Testis (tissue), 3 donors: ENCODE measurements around the gene TMEM182. TPM values are rescaled to one million over a fixed set of nuclear protein-coding genes. Genes with fewer than 3 reads are reported as not detected.

Experiments used
- DNase-seq: peaks from one replicate; pipeline ENCODE4 v3.0.0-alpha.2; 2019
- H3K27ac ChIP-seq, 2 donors: fragments of 200-600 bp; sonication (generic); one replicate each; pipeline ENCODE4 v1.5.1; 2019
- H3K27me3 ChIP-seq: fragments of 200-600 bp; sonication (generic); one replicate; pipeline ENCODE4 v1.5.1; 2019
- H3K36me3 ChIP-seq: fragments of 200-600 bp; sonication (generic); one replicate; pipeline ENCODE4 v1.5.1; 2017; ENCODE audit warnings: low read depth; ENCODE audit errors: missing control alignments
- H3K4me1 ChIP-seq: fragments of 200-600 bp; sonication (generic); one replicate; pipeline ENCODE4 v1.5.1; 2019
- H3K4me3 ChIP-seq, 2 donors: fragments of 200-600 bp; sonication (generic); one replicate each; pipeline ENCODE4 v1.5.1; 2017 to 2019
- H3K9me3 ChIP-seq: fragments of 200-600 bp; sonication (generic); one replicate; pipeline ENCODE4 v1.5.1; 2017
- CTCF ChIP-seq, 3 experiments: fragments of 450-650 bp in 2 of 3; fragments of 200-600 bp in 1 of 3; sonication (generic) in 1 of 3; IDR thresholded peaks; one replicate each; pipeline ENCODE4 v1.5.1; 2016 to 2019; ENCODE audit warnings: antibody characterized with exemption in 3 of 3, mild to moderate bottlenecking in 2 of 3, moderate library complexity in 1 of 3
- POLR2A ChIP-seq: fragments of 450-650 bp; IDR thresholded peaks from one replicate; pipeline ENCODE4 v1.6.1; 2017; ENCODE audit warnings: antibody characterized with exemption, mild to moderate bottlenecking, moderate library complexity
- WGBS, 2 donors: methylation state at CpG; one replicate each; pipeline ENCODE4 v1.1.5; 2018; 5-methylcytosine and 5-hydroxymethylcytosine counted together
- intact Hi-C: fragments of 100-400 bp; cut with DNase I; formaldehyde crosslinking; loops from one replicate; pipeline ENCODE4 v1.15.1; 2023; ENCODE audit warnings: low total_unique reads
- polyA plus RNA-seq: library from polyadenylated mRNA; stranded (reverse); fragments of 350-450 nt; fragmentation: Illumina TruSeq; extraction: RNeasy Lipid Tissue Mini Kit (QIAGEN cat#74804); gene quantifications from one replicate; pipeline ENCODE4 v1.2.3, GENCODE V29; 2014; ENCODE audit warnings: low read depth, low replicate concordance; ENCODE audit not compliant: insufficient read depth
- total RNA-seq, 2 donors: library from RNA; depleted of rRNA; stranded (reverse); fragments of >200 nt; gene quantifications; one replicate each; pipeline ENCODE4 v1.2.3, GENCODE V29; 2016

TMEM182 gene
- total and polyA plus RNA-seq, 3 donors from 2014 or later: 3.0 to 4.1 (median 3.6) TPM

GRCh38 chr2:102789349-102790090 is 27.7 kb downstream of the TMEM182 start:
- no peaks in the 10 kb centered on the region for H3K27me3 ChIP-seq
- no peak overlapping the region for H3K4me3 ChIP-seq
- H3K36me3 ChIP-seq: no peaks in the 10 kb centered on the region
- DNase-seq: no peak
- 84% methylated on average over 7 of the region's 7 CpGs for WGBS, 2 donors
- intact Hi-C loops: no loop called here
- H3K4me1 ChIP-seq: no peaks in the 10 kb centered on the region
- no peaks in the 10 kb centered on the region for H3K9me3 ChIP-seq
- H3K27ac ChIP-seq: no peak overlapping the region
- TF ChIP-seq POLR2A (no peak), CTCF (IDR thresholded peaks at IDR 0.05) (no peak)

- no peak for DNase-seq
- H3K27me3 ChIP-seq: no peaks in the 10 kb centered on the region
- WGBS, 2 donors: 86 to 91% methylated on average over 3 of the region's 3 CpGs
- intact Hi-C loops: no loop called here
- H3K36me3 ChIP-seq: no peaks in the 10 kb centered on the region
- no peaks in the 10 kb centered on the region for H3K4me1 ChIP-seq
- TF ChIP-seq CTCF (IDR thresholded peaks at IDR 0.05): no peak
- TF ChIP-seq POLR2A: no peak
- H3K9me3 ChIP-seq: no peaks in the 10 kb centered on the region
- no peak overlapping the region for H3K4me3 ChIP-seq
- H3K27ac ChIP-seq: no peak overlapping the region
Measured at GRCh38 chr2:102790091-102790455, 28.2 kb downstream of the TMEM182 start.

GRCh38 chr2:102792568-102793208 is 30.9 kb downstream of the TMEM182 start:
- no peak for TF ChIP-seq CTCF (IDR thresholded peaks at IDR 0.05)
- no peak for TF ChIP-seq POLR2A
- no peaks in the 10 kb centered on the region for H3K9me3 ChIP-seq
- no peaks in the 10 kb centered on the region for H3K36me3 ChIP-seq
- WGBS, 2 donors: 90 to 92% methylated on average over 8 of the region's 8 CpGs
- no peaks in the 10 kb centered on the region for H3K27me3 ChIP-seq
- intact Hi-C loops: no loop called here
- H3K4me1 ChIP-seq: no peaks in the 10 kb centered on the region
- no peak for DNase-seq
- no peak overlapping the region for H3K27ac ChIP-seq
- H3K4me3 ChIP-seq: no peak overlapping the region

- Histone ChIP-seq H3K36me3 (no peaks in the 10 kb centered on the region), H3K9me3 (no peaks in the 10 kb centered on the region), H3K27me3 (no peaks in the 10 kb centered on the region), H3K4me1 (no peaks in the 10 kb centered on the region), H3K27ac (no peak overlapping the region), H3K4me3 (no peak overlapping the region)
- TF ChIP-seq CTCF (IDR thresholded peaks at IDR 0.05): no peak
- no peak for TF ChIP-seq POLR2A
- WGBS, 2 donors: 89 to 92% methylated on average over 4 of the region's 4 CpGs
- intact Hi-C loops: no loop called here
- no peak for DNase-seq
Measured at GRCh38 chr2:102795641-102796040, 33.8 kb downstream of the TMEM182 start.
